Chondrocyte (in vitro differentiated cells): ENCODE results near the gene MS4A8. TPM values are rescaled to one million over a fixed set of nuclear protein-coding genes. Genes with fewer than 3 reads are reported as not detected.
"Not testable (repeated sequence)": the region's sequence is repeated elsewhere in the genome, so short reads cannot be mapped to it uniquely, and the experiment has no call there.

Source experiments
- DNase-seq: peaks from one replicate; pipeline ENCODE4 v3.0.0; 2021; ENCODE audit warnings: mixed read lengths, low spot score
- H3K27ac Mint-ChIP-seq: one replicate; pipeline ENCODE4 v1.8.0; 2021; ENCODE audit warnings: mild to moderate bottlenecking, moderate library complexity, mixed read lengths; ENCODE audit not compliant: unreplicated experiment
- H3K27me3 Mint-ChIP-seq: 2 replicates; pipeline ENCODE4 v1.8.0; 2021; ENCODE audit warnings: low read depth, mixed read lengths
- H3K36me3 Mint-ChIP-seq: 2 replicates; pipeline ENCODE4 v1.8.0; 2021; ENCODE audit warnings: low read depth, mixed read lengths
- H3K4me1 Mint-ChIP-seq: 2 replicates; pipeline ENCODE4 v1.8.0; 2021; ENCODE audit warnings: low read depth, mild to moderate bottlenecking, mixed read lengths
- H3K4me3 Mint-ChIP-seq: one replicate; pipeline ENCODE4 v1.8.0; 2021; ENCODE audit warnings: mild to moderate bottlenecking, moderate library complexity, mixed read lengths; ENCODE audit not compliant: unreplicated experiment
- H3K9me3 Mint-ChIP-seq: 2 replicates; pipeline ENCODE4 v1.8.0; 2021; ENCODE audit warnings: low read depth, mixed read lengths
- CTCF ChIP-seq: fragments of 200-600 bp; sonication (generic); IDR thresholded peaks from 2 replicates; pipeline ENCODE4 v1.5.0; 2021; ENCODE audit warnings: antibody characterized with exemption, mild to moderate bottlenecking, moderate library complexity
- total RNA-seq: library from RNA; stranded (reverse); gene quantifications from 3 replicates; pipeline ENCODE4 v1.2.1, GENCODE V29; 2021

MS4A8 gene
- total RNA-seq, 1 donor from 2014 or later, result not detected

- no peak for DNase-seq
- no peak for TF ChIP-seq CTCF
- H3K27me3 Mint-ChIP-seq, result peaks cover 15% of the 10 kb centered on the region
- H3K4me1 Mint-ChIP-seq, result no peaks in the 10 kb centered on the region
- H3K36me3 Mint-ChIP-seq, result no peaks in the 10 kb centered on the region
- no peak overlapping the region for H3K4me3 Mint-ChIP-seq
- H3K9me3 Mint-ChIP-seq, result no peaks in the 10 kb centered on the region
- no peak overlapping the region for H3K27ac Mint-ChIP-seq
These were observed 4.0 kb downstream of the MS4A8 start for GRCh38 chr11:60703374-60703773.

GRCh38 chr11:60705895-60706294 is 6.5 kb downstream of the MS4A8 start:
- H3K36me3 Mint-ChIP-seq, result no peaks in the 10 kb centered on the region
- no peak overlapping the region for H3K4me3 Mint-ChIP-seq
- no peak for DNase-seq
- TF ChIP-seq CTCF, result no peak
- no peak overlapping the region for H3K27ac Mint-ChIP-seq
- H3K4me1 Mint-ChIP-seq, result no peaks in the 10 kb centered on the region
- H3K27me3 Mint-ChIP-seq, result peaks cover 16% of the 10 kb centered on the region
- H3K9me3 Mint-ChIP-seq, result no peaks in the 10 kb centered on the region

GRCh38 chr11:60706931-60707330 is 7.5 kb downstream of the MS4A8 start:
- H3K9me3 Mint-ChIP-seq, result no peaks in the 10 kb centered on the region
- no peak overlapping the region for H3K27ac Mint-ChIP-seq
- H3K36me3 Mint-ChIP-seq, result no peaks in the 10 kb centered on the region
- H3K4me1 Mint-ChIP-seq, result no peaks in the 10 kb centered on the region
- no peak overlapping the region for H3K4me3 Mint-ChIP-seq
- no peak for TF ChIP-seq CTCF
- no peak for DNase-seq
- H3K27me3 Mint-ChIP-seq, result peaks cover 15% of the 10 kb centered on the region

- no peaks in the 10 kb centered on the region for H3K4me1 Mint-ChIP-seq
- peaks cover 22% of the 10 kb centered on the region for H3K27me3 Mint-ChIP-seq
- no peak overlapping the region for H3K27ac Mint-ChIP-seq
- H3K9me3 Mint-ChIP-seq, result no peaks in the 10 kb centered on the region
- DNase-seq, result no peak
- peak; percentile 18 for TF ChIP-seq CTCF
- no peaks in the 10 kb centered on the region for H3K36me3 Mint-ChIP-seq
- no peak overlapping the region for H3K4me3 Mint-ChIP-seq
These were observed 11.1 kb downstream of the MS4A8 start for GRCh38 chr11:60710482-60710881.

- no peak overlapping the region for H3K4me3 Mint-ChIP-seq
- peaks cover 27% of the 10 kb centered on the region for H3K27me3 Mint-ChIP-seq
- H3K36me3 Mint-ChIP-seq, result no peaks in the 10 kb centered on the region
- no peak for TF ChIP-seq CTCF
- no peaks in the 10 kb centered on the region for H3K9me3 Mint-ChIP-seq
- H3K4me1 Mint-ChIP-seq, result no peaks in the 10 kb centered on the region
- no peak overlapping the region for H3K27ac Mint-ChIP-seq
- no peak for DNase-seq
These were observed 11.9 kb downstream of the MS4A8 start for GRCh38 chr11:60711276-60711675.

- H3K36me3 Mint-ChIP-seq, H3K4me1 Mint-ChIP-seq, H3K4me3 Mint-ChIP-seq, H3K27ac Mint-ChIP-seq, DNase-seq, H3K9me3 Mint-ChIP-seq: not testable (repeated sequence)
- H3K27me3 Mint-ChIP-seq, result peaks cover 21% of the 10 kb centered on the region
These were observed 14.0 kb downstream of the MS4A8 start for GRCh38 chr11:60713423-60713822.
